Psoas muscle (tissue), 8 donors: ENCODE results near the gene MCTP1. TPM values are rescaled to one million over a fixed set of nuclear protein-coding genes. Genes with fewer than 3 reads are reported as not detected.

Experiments
- ATAC-seq, 4 donors: fragments of 200-7000 bp; cut with Tn5 transposase; one replicate each; pipeline ENCODE4 v1.9.1; 2020; ENCODE audit warnings: moderate library complexity in 3 of 4, mild to moderate bottlenecking in 2 of 4
- DNase-seq, 2 donors: peaks; one replicate each; pipeline ENCODE4 v3.0.0-alpha.2; 2020
- H3K27ac ChIP-seq: fragments of 200-600 bp; one replicate; pipeline ENCODE4 v1.8.0; 2022
- H3K27me3 ChIP-seq, 3 donors: fragments of 200-600 bp in 1 of 3; one replicate each; pipeline versions ENCODE4 v1.6.1 to v1.8.0; 2013 to 2022; ENCODE audit warnings: low read length in 2 of 3, mild to moderate bottlenecking in 2 of 3, moderate library complexity in 1 of 3; ENCODE audit not compliant: insufficient read depth in 3 of 3
- H3K36me3 ChIP-seq, 2 donors: fragments of 200-600 bp in 1 of 2; one replicate each; pipeline versions ENCODE4 v1.6.1 to v1.8.0; 2013 to 2022; ENCODE audit warnings: low read depth in 1 of 2, mild to moderate bottlenecking in 1 of 2, moderate library complexity in 1 of 2; ENCODE audit not compliant: insufficient read depth in 1 of 2
- H3K4me1 ChIP-seq: fragments of 200-600 bp; one replicate; pipeline ENCODE4 v1.8.0; 2022
- H3K4me3 ChIP-seq: fragments of 200-600 bp; one replicate; pipeline ENCODE4 v1.8.0; 2022; ENCODE audit warnings: mild to moderate bottlenecking
- H3K9me3 ChIP-seq: fragments of 200-600 bp; one replicate; pipeline ENCODE4 v1.8.0; 2022
- WGBS, 3 donors: extraction: QIAGEN DNeasy Blood & Tissue Kit; methylation state at CpG; one replicate each; pipeline versions ENCODE4 v1.1.6 to v1.1.7; 2013; 5-methylcytosine and 5-hydroxymethylcytosine counted together
- intact Hi-C, 2 donors: fragments of 100-400 bp; cut with DNase I; formaldehyde crosslinking; loops; one replicate each; pipeline versions ENCODE4 v1.11.0 to v1.14.2; 2022
- polyA plus RNA-seq, 3 donors: library from polyadenylated mRNA; stranded (reverse); fragments of 200-250 nt; gene quantifications; one replicate each; pipeline ENCODE4 v1.2.3, GENCODE V29; 2013
- total RNA-seq, 4 donors: library from RNA; stranded (reverse); fragmentation: NEBNext Ultra II Directional in 2 of 4; extraction: Animal tissue kit (Norgen Biotek cat#: 25700) in 2 of 4; gene quantifications; one replicate each; pipeline versions ENCODE4 v1.2.1 to v1.2.4, GENCODE V29; 2021 to 2023
- TF ChIP-seq, protein P1 (sequence below): fragments of 200-600 bp; IDR thresholded peaks from one replicate; pipeline ENCODE4 v1.8.0; 2022; ENCODE audit warnings: antibody characterized with exemption
- donor health status: healthy with polysubstance abuse.
- donor health status: DM: no; HTN: no; CAD: no; lungs with moderate emphysema.
- donor health status: Bipolar disorder and iron deficiency.
- donor health status: healthy.
- donor health status: DM: yes; HTN: yes; CAD: no.
- donor health status: DM: no; HTN: no; CAD: no.
- donor health status: DM: no; HTN: no; CAD: no.
- donor health status: DM: yes; HTN: yes; CAD: no.

Gene MCTP1
- total and polyA plus RNA-seq, 7 donors: 1.4 to 8.8 (median 3.5) TPM

GRCh38 chr5:95317687-95318086 lies 32.8 kb upstream of the MCTP1 start:
- DNase-seq (no peak), ATAC-seq (no peak)
- Histone ChIP-seq H3K27ac (no peak overlapping the region), H3K4me3 (no peak overlapping the region), H3K27me3 (peaks cover 0 to 3% (median 0%) of the 10 kb centered on the region in 3 donors), H3K9me3 (no peaks in the 10 kb centered on the region), H3K36me3 (no peaks in the 10 kb centered on the region), H3K4me1 (no peaks in the 10 kb centered on the region)
- TF ChIP-seq, protein P1, sequence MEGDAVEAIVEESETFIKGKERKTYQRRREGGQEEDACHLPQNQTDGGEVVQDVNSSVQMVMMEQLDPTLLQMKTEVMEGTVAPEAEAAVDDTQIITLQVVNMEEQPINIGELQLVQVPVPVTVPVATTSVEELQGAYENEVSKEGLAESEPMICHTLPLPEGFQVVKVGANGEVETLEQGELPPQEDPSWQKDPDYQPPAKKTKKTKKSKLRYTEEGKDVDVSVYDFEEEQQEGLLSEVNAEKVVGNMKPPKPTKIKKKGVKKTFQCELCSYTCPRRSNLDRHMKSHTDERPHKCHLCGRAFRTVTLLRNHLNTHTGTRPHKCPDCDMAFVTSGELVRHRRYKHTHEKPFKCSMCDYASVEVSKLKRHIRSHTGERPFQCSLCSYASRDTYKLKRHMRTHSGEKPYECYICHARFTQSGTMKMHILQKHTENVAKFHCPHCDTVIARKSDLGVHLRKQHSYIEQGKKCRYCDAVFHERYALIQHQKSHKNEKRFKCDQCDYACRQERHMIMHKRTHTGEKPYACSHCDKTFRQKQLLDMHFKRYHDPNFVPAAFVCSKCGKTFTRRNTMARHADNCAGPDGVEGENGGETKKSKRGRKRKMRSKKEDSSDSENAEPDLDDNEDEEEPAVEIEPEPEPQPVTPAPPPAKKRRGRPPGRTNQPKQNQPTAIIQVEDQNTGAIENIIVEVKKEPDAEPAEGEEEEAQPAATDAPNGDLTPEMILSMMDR: no peak
- intact Hi-C loops: no loop called here
- WGBS, 3 donors: 19 to 37% (median 22%) methylated on average over 4 of the region's 4 CpGs

DNA sequence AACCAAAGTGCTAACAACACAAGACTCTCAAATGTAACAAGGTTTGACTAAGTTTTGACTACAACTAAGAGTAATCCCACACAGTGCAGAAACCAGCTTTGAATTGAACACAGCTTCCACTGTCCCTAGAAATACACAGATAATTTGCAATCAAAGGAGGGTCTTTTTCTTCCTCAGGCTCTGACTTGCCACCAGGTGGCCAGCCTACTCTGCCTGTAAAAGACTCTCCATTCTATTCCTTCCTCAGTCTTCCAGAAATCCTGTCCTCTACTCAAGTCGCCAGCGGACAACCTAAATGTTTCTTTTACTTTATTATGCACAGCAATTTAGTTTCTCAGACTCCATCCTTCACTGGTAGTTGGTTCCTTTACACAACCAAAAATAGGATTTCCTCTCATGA lies 32.2 kb upstream of the MCTP1 start:
- Histone ChIP-seq H3K36me3 (no peaks in the 10 kb centered on the region), H3K4me1 (no peaks in the 10 kb centered on the region), H3K27ac (no peak overlapping the region), H3K4me3 (no peak overlapping the region), H3K27me3 (peaks cover 0 to 3% (median 0%) of the 10 kb centered on the region in 3 donors), H3K9me3 (no peaks in the 10 kb centered on the region)
- intact Hi-C loops: no loop called here
- TF ChIP-seq, protein P1: no peak
- no peak for ATAC-seq
- DNase-seq: no peak
- WGBS, 3 donors: 79 to 85% (median 82%) methylated on average over 2 of the region's 2 CpGs

DNA sequence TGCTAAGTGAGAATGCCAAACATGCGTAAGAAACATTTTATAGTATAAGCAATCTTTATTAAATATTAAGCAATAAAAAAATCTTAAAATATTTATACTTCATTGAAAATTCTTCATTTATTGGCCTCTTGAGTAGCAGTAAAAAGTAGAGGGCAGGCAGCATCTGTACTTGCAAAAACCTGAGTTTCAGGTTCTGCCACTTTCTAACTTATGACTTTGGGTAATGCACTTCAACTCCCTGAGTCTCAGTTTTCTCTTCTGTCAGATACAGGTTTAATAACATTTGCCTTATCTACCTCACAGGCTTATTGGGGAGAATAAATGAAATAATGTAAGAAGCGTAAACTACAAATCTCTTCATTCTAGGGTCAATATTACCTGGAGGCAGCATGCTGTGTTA lies 19.8 kb upstream of the MCTP1 start:
- WGBS, 3 donors: 76 to 99% (median 96%) methylated on average over 2 of the region's 2 CpGs
- no peaks in the 10 kb centered on the region for H3K4me1 ChIP-seq
- no peak for DNase-seq
- TF ChIP-seq, protein P1: no peak
- intact Hi-C loops: no loop called here
- no peaks in the 10 kb centered on the region for H3K36me3 ChIP-seq
- no peaks in the 10 kb centered on the region for H3K27me3 ChIP-seq
- no peak overlapping the region for H3K27ac ChIP-seq
- H3K4me3 ChIP-seq: no peak overlapping the region
- H3K9me3 ChIP-seq: no peaks in the 10 kb centered on the region
- no peak for ATAC-seq

DNA sequence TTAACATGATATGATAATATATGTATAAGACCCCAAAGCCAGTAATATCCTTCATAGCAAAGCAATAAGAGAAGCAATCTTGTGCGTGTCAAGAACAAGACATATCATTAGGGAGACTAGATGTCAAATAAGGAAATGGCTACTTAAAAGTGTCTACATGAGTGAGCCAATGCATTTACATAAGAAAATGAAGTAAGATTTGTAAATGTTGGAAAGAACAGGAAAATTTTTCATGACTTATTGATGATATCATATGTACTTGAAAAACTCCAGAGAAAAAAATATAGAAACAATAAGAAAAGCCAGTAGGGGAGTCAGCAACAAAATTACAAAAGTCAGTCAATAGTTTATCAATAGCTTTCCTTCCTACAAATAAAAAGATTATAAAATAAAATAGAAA lies 13.8 kb upstream of the MCTP1 start:
- WGBS, 3 donors: 77 to 84% (median 79%) methylated on average over 1 of the region's 1 CpG
- no peak for ATAC-seq
- intact Hi-C loops: no loop called here

GRCh38 chr5:95296291-95296690 lies 11.4 kb upstream of the MCTP1 start:
- intact Hi-C loops: no loop called here
- Histone ChIP-seq H3K4me3 (no peak overlapping the region), H3K9me3 (no peaks in the 10 kb centered on the region), H3K4me1 (no peaks in the 10 kb centered on the region), H3K36me3 (no peaks in the 10 kb centered on the region), H3K27ac (no peak overlapping the region), H3K27me3 (peaks cover 0 to 7% (median 0%) of the 10 kb centered on the region in 3 donors)
- DNase-seq (no peak), ATAC-seq (no peak)
- WGBS, 3 donors: 84 to 93% (median 91%) methylated on average over 2 of the region's 2 CpGs
- TF ChIP-seq, protein P1: no peak

More for the DNA sequence above, 13.8 kb upstream of the MCTP1 start:
- DNase-seq: no peak
- Histone ChIP-seq H3K27ac (no peak overlapping the region), H3K9me3 (no peaks in the 10 kb centered on the region), H3K36me3 (no peaks in the 10 kb centered on the region), H3K4me1 (no peaks in the 10 kb centered on the region), H3K4me3 (no peak overlapping the region), H3K27me3 (no peaks in the 10 kb centered on the region)
- TF ChIP-seq, protein P1: no peak
